Ecto neural progenitor cell (in vitro differentiated cells): ENCODE data around the gene USP3.
A peak's percentile ranks its signal among the peaks of the same experiment; 100 is the strongest.
"Not testable (repeated sequence)": the region's sequence is repeated elsewhere in the genome, so short reads cannot be mapped to it uniquely, and the experiment has no call there.

Experiments used
- DNase-seq: peaks from one replicate; pipeline ENCODE4 v3.0.0-alpha.2; 2018; ENCODE audit warnings: low spot score

USP3 gene

GRCh38 chr15:63610209-63610841, 105.9 kb downstream of the USP3 start:
- DNase-seq, result peak; percentile 69

DNA sequence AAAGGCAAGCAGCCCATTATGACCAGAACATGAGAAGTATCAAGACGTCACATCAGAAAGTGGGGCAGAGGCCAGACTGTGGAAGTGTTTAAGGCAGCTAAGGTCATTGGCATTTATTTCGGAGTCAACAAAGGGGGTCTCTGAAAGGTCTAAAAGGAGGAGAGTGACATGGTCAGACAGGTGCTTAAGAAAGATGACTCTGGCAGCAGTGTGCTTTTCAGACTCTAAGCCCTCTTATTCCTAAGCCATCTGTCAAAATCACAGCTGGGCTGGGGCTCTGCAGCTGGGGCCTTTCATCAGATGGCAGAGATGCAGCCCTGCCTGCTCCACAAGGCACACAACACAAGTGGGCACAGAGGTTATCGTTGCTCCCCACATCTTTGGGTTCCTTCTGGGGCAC, 106.8 kb downstream of the USP3 start:
- no peak for DNase-seq

DNA sequence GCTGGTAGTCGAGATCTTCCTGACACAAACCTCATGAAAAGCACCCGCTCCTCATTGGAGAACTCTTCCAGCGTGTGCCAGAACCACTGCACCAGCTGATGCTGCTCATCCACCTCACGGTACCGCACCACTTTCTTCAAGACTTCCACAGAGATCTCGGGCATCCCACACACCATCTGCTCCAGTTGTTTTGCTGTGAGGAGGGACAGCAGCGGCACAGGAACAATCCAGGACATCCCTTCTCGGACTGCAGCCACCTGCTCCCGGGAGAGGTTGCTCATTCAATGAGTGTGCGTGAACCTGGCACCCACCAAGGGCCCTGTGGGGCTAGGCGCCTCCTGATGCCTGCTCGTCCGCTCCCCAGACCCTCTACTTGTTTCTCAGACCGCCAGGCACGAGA, 107.9 kb downstream of the USP3 start:
- no peak for DNase-seq

GRCh38 chr15:63615935-63616334, 111.5 kb downstream of the USP3 start:
- DNase-seq, result no peak

- not testable (repeated sequence) for DNase-seq
Measured at GRCh38 chr15:63617147-63617546, 112.8 kb downstream of the USP3 start.

- DNase-seq, result not testable (repeated sequence)
Measured at GRCh38 chr15:63617627-63618026, 113.2 kb downstream of the USP3 start.

DNA sequence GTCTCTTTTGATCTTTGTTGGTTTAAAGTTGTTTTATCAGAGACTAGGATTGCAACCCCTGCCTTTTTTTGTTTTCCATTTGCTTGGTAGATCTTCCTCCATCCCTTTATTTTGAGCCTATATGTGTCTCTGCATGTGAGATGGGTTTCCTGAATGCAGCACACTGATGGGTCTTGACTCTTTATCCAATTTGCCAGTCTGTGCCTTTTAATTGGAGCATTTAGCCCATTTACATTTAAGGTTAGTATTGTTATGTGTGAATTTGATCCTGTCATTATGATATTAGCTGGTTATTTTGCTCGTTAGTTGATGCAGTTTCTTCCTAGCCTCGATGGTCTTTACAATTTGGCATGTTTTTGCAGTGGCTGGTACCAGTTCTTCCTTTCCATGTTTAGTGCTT, 116.4 kb downstream of the USP3 start:
- not testable (repeated sequence) for DNase-seq

DNA sequence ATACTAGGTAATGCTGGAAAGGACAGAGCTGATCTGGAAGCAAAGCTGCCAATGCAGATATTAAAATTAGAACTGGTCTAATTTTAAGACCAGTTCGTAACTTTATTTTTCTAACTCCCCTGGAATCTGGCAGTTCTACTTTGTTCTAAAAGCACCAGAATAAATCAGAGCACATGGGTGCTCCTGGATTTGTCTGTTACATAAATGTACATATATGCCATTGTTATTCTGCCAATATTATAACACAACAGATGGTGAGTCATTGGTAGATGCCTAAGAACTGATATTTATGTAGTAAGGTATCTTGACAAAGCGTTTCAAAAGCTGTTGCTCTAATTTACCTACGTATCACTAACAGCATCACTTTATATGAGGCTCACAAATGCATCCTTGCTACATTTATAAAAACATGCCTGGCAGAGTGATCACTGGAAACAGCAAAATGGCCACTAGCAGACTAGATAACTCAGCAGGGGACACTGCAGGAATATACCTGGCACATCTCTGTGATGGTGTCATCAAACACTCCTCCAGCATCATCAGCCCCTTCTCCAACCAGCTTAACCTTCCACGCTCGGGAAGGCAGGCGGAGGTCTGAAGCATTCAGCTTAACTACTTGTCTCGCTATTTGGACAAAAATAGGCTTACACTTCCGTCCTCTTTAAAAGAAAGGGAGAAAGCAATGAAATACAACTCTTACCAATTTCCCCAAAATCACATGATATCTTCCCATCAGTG, 119.0 kb downstream of the USP3 start:
- no peak for DNase-seq

GRCh38 chr15:63626955-63627354, 122.6 kb downstream of the USP3 start:
- DNase-seq, result no peak

- DNase-seq, result no peak
Measured at GRCh38 chr15:63628123-63628822, 123.9 kb downstream of the USP3 start.

GRCh38 chr15:63630036-63630751, 125.8 kb downstream of the USP3 start:
- DNase-seq, result no peak

DNA sequence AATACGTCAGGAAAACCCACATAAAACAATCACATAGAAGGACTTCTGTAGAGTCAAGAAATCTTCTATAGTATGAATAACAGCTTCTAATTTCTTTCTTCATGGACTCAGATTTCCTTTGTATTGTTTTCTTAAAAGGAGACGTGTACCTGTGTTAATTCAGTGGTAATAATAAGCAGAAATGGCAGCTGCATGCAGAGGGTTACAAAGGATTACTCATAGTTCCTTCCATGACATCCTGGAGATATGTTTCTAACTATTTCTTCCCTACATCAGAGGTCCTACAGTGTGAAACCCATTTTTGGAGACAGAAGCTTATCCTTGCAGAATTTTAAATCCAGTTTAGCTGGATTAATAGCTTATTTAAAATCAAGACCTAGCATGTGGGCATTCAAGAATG, 128.9 kb downstream of the USP3 start:
- no peak for DNase-seq

GRCh38 chr15:63634154-63634553, 129.8 kb downstream of the USP3 start:
- no peak for DNase-seq

- no peak for DNase-seq
Measured at GRCh38 chr15:63636518-63637061, 132.2 kb downstream of the USP3 start.

DNA sequence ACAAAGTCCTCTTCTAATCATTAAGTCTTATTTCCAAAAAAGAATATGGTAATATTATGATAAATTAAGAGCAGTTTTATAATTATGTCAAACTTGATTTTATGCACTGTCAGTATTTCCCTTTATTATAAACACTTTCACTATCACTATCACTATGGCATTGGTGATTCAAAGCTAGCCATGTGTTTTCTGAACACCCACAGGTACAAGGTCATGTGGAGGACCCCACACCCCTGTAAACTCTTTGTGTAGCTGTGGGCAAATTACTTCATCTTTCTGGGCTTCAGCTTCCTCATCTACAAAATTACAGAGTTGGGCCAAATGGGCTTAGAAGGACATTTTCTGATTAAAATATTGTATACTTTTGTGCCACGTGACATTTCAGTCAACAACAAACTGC, 134.4 kb downstream of the USP3 start:
- no peak for DNase-seq

GRCh38 chr15:63640146-63640545, 135.8 kb downstream of the USP3 start:
- no peak for DNase-seq
